Fibroblast of lung (primary cell): ENCODE results near the gene TASP1.

ENCODE experiments used
- EZH2 ChIP-seq: IDR thresholded peaks from 2 replicates; pipeline ENCODE4 v1.5.1; 2012; ENCODE audit warnings: low read length, control low read depth, mild to moderate bottlenecking; ENCODE audit errors: missing control alignments
- TF ChIP-seq, protein P1 (sequence below), 2 donors: IDR thresholded peaks in 1 of 2; conservative IDR thresholded peaks in 1 of 2; 1 replicate in 1 of 2; 2 replicates in 1 of 2; pipeline ENCODE4 v1.5.1; 2011 to 2012; ENCODE audit warnings: low read length in 2 of 2, control low read depth in 1 of 2, inconsistent platforms in 1 of 2, low read depth in 1 of 2, mild to moderate bottlenecking in 1 of 2

GRCh38 chr20:13412806-13413445, 225.8 kb downstream of the TASP1 start:
- TF ChIP-seq, protein P1, sequence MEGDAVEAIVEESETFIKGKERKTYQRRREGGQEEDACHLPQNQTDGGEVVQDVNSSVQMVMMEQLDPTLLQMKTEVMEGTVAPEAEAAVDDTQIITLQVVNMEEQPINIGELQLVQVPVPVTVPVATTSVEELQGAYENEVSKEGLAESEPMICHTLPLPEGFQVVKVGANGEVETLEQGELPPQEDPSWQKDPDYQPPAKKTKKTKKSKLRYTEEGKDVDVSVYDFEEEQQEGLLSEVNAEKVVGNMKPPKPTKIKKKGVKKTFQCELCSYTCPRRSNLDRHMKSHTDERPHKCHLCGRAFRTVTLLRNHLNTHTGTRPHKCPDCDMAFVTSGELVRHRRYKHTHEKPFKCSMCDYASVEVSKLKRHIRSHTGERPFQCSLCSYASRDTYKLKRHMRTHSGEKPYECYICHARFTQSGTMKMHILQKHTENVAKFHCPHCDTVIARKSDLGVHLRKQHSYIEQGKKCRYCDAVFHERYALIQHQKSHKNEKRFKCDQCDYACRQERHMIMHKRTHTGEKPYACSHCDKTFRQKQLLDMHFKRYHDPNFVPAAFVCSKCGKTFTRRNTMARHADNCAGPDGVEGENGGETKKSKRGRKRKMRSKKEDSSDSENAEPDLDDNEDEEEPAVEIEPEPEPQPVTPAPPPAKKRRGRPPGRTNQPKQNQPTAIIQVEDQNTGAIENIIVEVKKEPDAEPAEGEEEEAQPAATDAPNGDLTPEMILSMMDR (conservative IDR thresholded peaks at IDR 0.05 in 1 of 2, IDR thresholded peaks at IDR 0.05 in 1 of 2; ENCODE audit: low read depth in 1 of 2, low read length in 2 of 2), result no peak
- TF ChIP-seq EZH2, result no peak
